CD4-positive, alpha-beta T cell treated with Interleukin-2 at 100 ng/mL for 4 hours (primary cell): ENCODE data around the gene PRSS56.

Experiments
- DNase-seq: peaks from one replicate; pipeline ENCODE4 v3.0.0-alpha.2; 2020; ENCODE audit warnings: low spot score

PRSS56 gene

DNA sequence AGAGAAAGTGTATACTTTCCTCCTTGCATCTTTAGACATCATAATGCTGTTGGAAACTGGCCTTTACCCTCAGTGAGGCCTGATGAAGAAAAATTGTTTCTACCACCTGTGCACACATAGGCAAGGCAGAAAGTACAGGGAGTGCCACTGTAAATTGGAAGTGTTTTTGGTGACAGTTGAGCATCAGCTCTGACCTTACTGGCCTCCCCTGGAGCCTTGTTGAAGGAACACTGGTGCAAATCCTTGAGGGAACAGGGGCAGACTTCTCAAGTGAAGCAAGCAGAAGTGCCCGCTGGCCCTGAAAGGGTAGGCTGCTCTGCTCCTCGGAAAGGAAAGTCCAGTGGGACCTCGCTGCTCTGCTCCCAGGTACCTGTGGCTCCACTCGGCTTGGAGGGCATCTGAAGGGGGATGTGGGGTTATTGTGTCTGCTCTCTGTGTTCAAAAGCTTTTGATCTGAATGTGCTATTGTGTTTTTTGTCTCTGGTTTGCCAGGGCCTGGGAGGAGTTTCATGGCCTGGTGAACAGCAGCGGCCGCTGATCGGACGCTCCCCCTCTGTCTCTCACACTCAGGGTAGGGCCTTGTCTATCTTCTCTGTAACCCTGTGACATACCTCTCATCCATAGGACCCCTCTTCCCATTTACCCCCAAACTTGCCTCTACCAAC, 53.7 kb downstream of the PRSS56 start:
- DNase-seq = no peak

DNA sequence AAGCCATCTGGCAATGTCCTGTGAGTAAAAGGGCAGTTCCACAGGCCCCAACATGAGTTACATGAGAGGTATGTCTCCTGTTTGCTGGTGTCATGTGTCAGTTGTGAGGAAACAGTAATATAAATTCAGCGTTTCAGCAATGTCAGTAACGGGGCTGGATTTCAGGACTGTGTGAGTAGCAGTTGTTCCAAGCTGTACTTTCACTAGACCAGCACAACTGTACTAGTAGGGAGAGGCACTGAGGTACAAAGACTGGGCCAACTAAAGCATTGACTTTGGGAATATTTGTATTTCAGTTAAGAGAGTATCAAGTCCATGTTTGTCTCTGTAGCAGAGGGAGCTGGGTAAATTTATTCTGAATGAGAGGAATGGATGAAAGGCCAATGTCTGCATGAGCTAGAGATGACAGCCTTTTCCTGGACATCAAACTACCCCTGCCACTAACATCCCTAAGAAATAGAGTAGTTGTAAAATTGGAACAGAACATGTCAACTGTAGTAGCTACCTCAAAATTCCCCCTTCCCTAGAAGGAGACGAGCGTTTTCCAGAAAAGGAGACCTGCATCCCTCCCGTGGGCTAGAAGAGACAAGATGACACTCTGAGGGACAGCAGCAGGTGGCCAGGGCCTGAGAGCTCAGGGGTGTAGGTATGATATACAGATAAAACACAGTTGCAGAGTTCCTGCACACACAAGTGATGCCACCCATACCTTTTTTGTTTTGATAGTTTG, 54.7 kb downstream of the PRSS56 start:
- no peak for DNase-seq
